NCI-H1092 treated with DMSO at 0.1 percent for 48 hours (cell line): ENCODE results near the gene GNA14.
"Not testable (repeated sequence)": the region's sequence is repeated elsewhere in the genome, so short reads cannot be mapped to it uniquely, and the experiment has no call there.

ENCODE experiments used
- DNase-seq: peaks from one replicate; lab custom pipeline; 2025; lab: John Stamatoyannopoulos, UW

GNA14 gene

DNA sequence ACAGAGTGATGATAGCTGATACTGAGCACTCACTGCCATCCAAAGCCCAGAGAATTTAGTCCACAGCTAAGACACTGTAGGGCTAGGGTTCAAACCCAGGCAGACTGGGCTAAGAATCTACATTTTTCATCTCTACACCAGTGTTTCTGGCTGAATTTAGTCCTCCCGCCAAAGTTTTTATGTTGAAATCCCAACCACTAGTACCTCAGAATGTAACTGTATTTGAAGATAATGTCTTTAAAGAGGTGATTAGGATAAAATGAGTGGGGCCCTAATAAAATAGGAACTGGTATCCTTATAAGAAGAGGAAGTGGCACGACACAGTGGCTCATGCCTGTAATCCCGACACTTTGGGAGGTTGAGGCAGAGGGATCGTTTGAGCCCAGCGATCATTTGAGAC, 4.3 kb downstream of the GNA14 start:
- DNase-seq, result no peak

DNA sequence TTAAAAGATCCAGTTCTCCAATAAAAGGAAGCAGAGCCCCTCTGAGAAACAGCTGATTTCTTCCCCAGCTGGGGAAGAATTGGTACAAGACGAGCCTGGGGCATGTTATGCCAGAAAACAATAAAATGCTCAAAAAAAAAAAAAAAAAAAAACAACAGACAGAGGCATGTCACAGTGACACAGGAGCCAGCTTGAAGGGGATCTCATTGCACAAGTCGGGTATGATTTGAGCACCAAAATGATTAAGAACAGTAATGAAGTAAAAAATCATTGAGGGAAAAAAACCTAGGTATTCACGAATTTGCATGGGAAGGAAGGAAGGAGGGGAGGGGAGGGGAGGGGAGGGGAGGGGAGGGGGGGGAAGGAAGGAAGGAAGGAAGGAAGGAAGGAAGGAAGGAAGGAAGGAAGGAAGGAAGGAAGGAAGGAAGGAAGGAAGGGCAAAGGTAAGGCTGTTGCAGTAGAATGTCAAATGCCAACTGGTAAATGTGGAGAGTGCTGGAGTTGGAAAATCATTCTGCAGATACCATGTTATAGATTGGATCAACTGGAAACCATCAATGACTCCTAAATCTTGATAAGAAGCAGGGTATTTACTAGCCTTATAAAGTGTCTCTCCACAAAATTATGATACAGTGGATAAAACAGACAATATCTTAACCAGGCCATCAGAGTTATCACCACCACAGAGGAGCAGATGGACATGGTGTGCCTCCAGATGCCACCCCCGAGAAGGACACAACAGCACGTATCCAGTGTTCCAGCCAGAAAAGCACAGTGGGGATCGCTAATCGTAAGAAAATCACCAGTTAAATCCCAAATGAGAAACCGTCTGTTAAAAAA, 7.2 kb downstream of the GNA14 start:
- no peak for DNase-seq

DNA sequence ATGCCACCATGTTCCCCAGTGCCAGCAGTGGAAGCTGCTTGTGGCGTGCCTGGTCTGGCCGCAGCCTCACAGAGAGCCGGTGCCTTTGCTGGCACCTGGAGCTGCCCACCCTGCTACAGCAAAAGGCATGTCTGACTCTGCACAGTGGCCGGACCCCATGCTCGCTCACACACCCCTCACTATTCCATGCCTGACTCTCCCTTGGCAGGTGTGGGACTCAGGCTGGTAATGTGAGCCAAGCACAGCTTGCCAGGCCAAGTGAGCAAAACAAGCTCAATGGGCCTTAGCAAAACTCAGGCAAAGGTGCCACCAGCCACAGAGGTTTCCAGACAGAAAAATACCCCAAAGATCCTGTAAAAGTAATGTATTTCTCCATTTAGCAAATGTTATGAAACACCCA, 15.5 kb downstream of the GNA14 start:
- no peak for DNase-seq

DNA sequence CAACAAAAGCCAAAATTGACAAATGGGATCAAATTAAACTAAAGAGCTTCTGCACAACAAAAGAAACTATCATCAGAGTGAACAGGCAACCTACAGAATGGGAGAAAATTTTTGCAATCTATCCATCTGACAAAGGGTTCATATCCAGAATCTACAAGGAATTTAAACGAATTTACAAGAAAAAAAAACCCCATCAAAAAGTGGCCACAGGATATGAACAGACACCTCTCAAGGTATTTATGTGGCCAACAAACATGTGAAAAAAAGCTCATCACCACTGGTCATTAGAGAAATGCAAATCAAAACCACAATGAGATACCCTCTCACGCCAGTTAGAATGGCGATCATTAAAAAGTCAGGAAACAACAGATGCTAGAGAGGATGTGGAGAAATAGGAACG, 19.3 kb downstream of the GNA14 start:
- DNase-seq, result not testable (repeated sequence)

DNA sequence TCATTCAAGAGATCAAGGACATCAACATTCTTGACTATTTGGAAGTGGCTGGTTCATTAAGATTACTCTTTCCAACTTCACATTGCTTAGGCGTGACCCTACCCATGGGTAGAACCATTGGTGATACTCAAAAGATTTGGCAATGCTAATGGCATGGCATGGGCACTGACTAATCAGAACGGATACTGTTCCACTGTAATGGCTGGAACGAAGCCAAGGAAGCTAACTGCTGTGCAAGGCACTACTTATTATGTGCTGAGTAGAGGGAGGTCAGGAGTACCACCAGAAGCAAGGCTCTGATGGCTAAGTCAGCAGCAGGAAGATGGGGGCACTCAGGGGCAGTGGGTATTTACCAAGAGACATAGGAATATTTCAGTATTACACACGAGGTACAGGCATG, 31.9 kb downstream of the GNA14 start:
- DNase-seq, result no peak

DNA sequence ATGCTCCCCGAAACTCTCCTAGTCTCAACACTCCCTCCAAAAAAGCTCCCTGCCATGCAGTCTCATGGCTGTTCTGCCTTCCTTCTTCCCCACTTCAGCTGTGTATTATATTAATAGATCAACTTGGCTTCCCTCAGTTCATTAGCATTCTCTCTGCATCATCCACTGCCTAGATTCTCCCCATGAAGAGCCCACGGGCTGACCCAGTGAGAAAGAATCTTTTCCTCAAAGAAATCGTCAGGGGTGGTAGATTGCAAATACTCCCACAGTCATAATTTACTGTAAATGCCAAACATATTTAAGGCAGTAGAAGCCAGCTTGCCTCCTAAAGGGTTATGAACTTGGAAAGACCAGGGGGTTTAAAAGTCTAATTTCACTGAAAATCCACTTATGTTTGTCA, 33.5 kb downstream of the GNA14 start:
- DNase-seq, result no peak

DNA sequence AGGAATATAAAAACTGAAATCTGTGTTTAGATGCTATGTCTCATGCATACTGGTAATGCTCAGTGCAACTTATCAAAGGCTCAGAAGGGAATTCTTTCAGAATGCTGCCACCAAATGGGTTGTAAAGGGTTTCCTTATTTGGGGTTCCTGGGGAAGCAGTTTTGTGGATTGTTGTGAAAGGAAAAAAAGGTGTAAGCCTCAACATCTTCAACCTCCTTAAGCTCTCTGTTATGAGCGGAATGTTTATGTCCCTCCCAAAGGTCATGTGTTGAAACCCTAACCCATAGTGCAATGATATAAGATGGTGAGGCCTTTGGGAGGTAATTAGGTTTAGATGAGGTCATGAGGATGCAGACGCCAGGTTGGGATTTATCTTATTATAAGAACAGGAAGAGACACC, 41.6 kb downstream of the GNA14 start:
- no peak for DNase-seq

DNA sequence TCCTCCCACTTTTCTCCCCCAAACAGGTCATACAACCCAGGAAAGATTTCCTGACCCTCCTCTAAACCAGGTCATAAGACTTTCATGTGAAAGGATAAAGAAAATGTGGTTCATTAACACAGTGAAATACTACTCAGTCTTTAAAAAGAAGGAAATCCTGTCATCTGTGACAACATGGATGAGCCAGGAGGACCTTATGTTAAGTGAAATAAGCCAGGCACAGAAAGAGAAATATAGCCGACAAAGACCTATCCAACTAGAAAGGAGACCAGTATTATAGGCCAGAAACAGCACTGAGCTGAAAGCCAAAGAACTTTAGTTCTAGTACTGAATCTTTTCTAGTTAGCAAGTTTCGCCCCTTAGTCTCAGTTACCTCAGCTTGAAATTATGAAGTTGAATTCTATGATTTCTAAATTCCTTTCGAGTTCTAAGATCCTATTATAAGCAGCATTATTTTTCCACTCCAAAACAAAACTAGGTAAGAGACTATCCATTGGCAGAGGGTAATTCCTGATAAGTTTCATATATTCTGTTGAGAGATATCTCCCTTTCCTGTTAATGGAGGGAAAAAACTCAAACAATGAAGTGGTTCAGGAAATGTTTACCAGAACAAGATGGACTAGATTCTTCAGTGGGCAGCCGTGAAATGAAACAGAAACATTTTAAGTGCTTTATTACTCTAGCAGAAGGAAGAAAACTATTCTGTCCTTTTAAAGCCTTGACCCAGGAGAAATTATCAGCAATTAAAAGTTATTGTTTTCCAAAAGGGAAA, 42.5 kb downstream of the GNA14 start:
- no peak for DNase-seq

DNA sequence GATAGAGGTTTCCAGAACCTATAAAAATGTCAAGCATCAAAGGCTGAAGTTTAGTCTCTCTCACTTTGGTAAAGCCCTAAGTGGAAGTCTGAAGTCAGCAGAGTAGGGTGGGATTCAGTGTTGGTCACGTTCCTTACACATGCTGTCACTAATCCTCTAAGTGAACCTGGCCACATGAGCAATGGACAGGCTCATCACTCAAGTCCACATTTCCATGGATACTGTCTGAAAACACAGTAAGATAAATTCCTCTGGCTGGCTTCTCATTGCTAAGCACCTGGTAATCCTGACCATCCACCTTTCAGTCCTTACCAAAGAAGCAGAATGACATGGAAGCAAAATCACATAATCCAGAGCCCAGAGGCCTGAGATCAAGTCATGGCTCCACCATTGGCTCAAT, 43.8 kb downstream of the GNA14 start:
- DNase-seq, result no peak

DNA sequence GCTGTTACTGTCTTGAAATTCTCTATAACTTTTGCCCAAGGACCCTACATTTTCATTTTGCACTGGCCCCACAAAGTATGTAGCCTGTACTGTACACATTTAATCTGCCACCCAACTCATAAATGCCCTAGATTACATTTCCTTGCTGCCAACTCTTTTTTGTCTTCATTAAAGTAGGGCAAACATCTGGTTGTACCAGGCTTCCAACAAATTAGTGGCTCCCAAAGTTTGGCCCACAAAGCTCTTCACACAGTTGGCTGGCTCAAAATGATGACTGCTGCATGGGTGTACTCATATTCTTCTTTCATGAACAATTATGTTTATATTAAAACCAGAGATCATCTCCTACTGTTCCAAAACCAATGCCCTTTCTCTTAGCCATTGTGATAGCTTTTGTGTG, 45.3 kb downstream of the GNA14 start:
- DNase-seq, result no peak

DNA sequence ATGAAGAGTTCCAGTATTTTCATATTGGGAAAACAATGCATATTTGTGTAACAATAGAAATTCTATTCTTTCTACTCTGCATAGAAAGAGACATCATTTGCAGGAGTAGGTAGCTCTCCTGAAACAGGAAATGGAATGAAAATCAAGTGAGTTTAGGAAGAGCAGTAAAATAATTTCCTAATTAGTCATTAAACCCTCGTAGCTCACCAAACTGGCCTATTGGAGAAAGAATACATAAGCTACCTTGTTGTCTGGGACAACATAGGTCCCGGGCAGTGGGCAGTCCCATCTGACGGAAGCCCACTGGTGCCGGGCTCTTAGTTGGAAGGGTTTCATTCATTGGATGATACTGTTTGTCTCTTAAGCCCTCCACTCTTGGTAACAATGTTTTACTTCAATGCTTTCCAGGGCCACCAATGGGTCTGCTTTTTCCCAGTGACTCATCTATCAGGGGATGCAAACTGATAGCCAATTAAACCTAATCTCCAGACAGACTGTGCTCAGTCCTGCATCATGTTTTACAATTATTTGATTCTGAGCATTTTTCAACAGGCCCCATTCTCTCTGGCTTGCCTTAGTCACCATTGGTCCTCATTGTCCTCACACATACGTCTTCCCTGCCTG, 46.5 kb downstream of the GNA14 start:
- DNase-seq, result no peak

DNA sequence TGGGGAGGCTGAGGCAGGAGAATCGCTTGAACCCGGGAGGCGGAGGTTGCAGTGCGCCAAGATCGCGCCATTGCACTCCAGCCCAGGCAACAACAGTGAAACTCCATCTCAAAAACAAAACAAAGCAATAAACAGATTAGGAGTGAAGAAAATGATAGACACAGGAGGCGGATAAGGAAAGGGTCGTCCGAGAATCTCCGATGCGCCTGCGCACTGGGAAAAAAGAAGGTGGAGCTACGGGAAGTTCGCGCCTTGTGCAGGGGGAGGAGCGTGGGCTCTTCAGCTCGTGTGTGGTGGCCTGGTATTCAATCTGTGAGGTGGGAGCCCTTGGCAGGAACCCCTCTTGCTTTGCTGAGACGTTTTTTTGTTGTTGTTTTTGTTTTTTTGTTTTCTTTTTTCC, 47.3 kb downstream of the GNA14 start:
- DNase-seq, result no peak

DNA sequence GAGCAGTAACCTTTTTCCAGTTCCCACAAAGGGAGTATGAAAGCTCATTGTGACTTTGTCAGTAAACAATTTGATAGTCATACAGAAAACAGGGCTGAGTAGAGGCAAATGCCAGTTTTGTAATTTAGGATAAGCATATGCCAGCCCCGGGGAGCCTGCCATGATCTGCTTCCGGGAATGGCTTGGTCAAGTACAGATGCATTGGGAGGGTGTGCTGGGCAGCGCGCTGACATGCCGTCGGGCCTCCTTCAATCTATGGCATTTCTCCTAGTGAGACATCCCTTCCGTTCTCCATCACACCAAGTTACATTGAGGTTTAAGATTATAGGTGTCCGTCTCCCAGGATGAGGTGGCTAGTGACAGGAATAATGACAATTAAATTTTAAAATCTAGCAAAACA, 48.6 kb downstream of the GNA14 start:
- DNase-seq, result no peak

DNA sequence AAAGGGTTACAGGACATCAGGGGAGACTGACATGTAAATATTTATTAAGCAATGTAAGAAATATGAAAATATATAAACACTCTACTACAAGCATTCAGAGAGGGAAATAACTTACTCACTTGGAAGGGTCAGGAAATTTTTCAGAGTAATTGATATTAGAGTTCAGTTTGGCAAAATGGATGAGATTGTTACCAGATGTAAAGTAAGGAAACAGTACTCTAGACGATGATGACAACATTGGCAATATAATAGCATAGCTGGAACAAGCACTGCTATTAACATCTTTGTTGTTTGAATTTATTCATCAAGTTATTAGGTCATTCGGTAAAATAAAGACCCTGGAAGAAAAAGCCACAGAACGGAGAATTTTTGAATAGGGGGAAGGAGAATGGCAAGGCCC, 49.1 kb downstream of the GNA14 start:
- DNase-seq, result no peak

DNA sequence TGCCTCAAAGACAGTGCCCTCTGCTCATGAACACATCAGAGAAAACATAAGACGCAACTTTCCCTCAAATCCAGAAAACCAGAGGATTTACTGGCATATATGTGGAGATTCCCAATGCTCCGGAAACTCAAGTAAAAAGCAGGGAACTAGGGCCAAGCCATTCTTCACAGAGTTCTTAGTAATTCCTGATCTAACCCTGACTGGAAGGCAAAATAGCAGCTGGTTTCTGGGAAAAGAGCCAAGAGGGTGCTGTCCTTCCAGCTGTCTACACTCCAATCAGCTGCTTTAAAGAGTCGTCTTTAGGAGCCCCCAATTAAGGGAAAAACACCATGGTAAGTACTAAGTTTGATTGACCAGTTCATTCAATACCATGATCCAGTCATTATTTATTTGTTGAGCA, 49.6 kb downstream of the GNA14 start:
- DNase-seq, result peak; percentile 90

DNA sequence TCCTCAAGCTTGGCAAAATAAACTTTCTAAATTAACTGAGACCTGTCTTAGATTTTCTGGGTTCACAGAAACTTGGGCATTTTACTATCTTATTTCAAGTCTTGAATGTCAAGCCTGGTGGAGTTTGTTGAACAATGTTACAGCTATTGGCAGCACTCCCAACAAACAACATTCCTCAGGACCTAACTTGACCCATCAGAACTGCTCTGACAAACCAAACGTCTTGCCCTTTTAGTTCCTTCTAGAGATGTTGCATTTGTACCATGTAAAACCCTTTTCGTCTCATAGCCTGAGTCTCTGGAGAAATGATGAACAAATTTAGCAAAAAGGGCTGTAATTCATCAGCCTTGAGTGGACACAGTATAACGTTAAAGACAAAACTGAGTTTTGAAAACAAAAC, 51.1 kb downstream of the GNA14 start:
- no peak for DNase-seq

DNA sequence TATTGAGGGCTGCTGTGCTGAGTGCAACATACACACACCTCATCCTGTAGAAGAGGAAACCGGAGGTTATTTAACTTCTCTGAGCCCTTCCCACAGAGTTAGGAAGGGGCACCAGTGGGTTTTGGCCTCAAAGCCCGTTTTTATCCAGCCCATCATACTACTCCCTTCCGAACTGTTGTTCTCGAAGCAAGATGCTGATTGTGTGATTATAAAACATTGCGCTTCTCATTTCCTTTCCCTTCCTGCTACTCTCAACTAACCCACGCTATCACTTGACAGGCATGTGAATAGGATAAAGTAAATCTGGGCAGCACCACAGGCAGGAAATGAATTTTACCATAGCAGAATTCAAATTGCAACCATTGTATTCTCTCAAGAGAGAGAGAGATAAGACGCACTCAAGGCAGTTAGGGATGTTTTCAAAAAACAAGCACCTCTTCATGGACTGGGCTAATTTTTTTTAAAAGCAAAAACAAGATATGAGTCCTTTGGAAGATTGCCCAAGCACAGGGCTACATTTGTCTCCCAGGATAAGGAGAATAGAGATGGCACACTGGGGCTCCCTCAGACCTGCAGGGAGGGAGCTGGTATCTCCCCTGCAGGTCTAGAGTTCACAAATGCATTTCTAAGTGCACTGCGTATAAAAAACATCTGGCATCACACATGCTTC, 52.6 kb downstream of the GNA14 start:
- DNase-seq, result peak; percentile 54

DNA sequence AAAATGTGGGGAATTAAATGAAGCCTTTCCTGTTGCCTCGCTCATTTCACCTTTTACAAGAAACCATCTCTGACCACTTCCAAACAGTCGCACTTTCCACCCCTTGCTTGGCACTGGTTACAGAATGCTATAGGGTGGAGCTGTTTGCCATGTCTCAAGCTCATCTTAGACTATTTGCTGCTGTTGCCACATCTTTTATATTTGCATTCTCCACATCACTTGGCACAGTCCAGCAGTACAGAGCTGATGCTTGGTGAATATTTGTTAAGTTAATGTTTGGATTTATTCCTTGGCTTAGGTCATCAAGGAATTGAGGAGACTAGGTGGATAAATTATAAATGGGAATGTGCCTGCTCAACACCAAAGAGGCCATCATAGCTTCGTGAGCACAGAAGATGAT, 53.2 kb downstream of the GNA14 start:
- DNase-seq, result no peak

DNA sequence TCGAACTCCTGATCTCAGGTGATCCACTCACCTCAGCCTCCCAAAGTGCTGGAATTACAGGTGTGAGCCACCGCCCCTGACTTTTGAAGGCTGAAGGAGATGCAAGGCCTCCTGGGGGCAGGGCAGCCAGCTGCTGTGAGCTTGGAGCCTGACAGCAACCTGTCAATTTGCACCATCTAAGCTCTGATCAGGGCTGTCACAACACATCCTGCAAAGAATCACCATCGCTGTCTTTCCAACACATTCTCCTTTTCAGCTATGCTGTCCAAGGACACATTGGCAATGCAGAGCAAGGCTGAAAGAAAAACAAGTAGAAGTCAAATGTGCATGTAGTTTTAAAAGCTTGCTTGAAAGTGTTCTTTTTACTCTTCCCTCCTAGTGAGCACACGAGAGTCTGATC, 54.6 kb downstream of the GNA14 start:
- DNase-seq, result no peak

DNA sequence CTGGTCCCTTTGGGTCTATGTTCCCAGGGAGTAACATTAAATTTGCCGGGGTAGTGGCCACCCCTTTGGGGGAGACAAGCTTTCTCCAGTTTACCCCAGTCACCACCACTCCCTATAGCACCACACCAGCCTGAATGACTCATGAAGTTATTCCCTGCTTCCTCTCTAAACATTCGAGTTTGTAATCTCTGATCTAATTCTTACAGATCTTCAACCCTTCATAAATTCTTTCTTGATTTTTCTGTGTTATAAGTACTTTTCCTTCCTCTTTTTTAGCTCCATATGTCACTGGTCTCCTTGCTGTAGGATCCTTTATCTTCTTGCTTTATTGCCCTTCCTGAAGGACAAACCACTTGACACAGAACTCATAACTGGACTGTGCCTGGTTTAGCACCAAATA, 55.6 kb downstream of the GNA14 start:
- no peak for DNase-seq

DNA sequence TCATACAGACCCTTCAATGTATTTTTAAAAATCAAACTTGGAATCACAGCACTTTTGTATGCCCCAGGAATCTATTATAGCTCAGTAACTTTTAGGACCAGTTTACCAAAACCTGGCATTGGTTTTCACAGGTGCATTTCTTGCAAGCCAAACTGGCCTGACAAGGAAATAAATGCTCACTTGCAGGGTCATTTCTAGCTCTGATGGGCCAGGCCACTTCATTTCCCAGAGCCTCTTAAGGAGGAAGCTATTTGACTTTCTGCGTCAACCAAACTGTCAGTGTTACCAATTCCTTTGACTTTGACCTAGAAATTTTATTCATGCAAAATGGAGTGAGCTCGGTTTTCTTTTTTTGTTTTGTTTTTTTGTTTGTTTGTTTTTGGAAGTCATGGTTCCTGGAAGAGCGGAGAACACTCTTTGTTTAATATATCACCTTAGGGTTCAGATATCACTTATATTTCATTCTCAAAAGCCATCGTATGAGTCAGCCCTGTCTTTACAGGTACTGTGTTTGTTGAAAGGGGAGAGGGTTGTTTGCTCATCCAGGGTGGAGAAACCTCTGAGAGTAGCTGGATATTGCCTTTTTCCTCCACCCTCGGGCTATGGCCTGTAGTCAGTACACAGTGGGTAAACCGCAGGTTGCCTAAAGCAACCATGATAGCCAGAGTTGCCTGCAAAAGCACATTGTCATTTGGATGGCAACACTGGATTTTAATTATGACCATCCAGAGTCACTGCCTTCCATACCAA, 58.9 kb downstream of the GNA14 start:
- peak; percentile 22 for DNase-seq
